Neural progenitor cell (in vitro differentiated cells): Measurements from ENCODE around the gene SCYGR5.

ENCODE experiments used
- EZH2 ChIP-seq: fragments of 200-600 bp; sonication (generic); IDR thresholded peaks from 2 replicates; pipeline ENCODE4 v1.6.1; 2017; ENCODE audit warnings: antibody characterized with exemption, mild to moderate bottlenecking, moderate library complexity
- EZH2phosphoT487 ChIP-seq: fragments of 200-600 bp; sonication (generic); IDR thresholded peaks from 2 replicates; pipeline ENCODE4 v1.6.1; 2017; ENCODE audit warnings: antibody characterized with exemption
- TF ChIP-seq, protein P1 (sequence below): fragments of 200-600 bp; sonication (generic); IDR thresholded peaks from 2 replicates; pipeline ENCODE4 v1.5.1; 2017; ENCODE audit warnings: antibody characterized with exemption, mild to moderate bottlenecking

DNA sequence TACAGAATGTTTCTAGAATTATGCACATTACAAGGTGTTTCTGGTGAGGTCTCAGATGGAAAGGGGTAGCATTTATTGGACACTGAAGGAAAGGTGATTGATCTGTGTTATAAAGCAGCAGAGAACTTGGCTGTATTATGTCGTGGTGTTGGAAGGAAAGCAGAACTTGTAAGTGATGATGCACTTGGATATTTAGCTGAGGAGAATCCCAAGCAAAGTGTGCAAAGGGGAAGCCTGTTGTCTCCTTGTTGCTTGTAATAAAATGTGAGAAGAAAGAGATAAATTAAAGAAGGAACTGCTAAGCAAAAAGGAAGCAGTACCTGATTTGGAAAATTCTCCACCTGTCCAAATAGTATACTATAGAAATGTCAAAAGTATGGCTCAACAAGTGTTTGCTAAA, 12.2 kb upstream of the SCYGR5 start:
- TF ChIP-seq, protein P1, sequence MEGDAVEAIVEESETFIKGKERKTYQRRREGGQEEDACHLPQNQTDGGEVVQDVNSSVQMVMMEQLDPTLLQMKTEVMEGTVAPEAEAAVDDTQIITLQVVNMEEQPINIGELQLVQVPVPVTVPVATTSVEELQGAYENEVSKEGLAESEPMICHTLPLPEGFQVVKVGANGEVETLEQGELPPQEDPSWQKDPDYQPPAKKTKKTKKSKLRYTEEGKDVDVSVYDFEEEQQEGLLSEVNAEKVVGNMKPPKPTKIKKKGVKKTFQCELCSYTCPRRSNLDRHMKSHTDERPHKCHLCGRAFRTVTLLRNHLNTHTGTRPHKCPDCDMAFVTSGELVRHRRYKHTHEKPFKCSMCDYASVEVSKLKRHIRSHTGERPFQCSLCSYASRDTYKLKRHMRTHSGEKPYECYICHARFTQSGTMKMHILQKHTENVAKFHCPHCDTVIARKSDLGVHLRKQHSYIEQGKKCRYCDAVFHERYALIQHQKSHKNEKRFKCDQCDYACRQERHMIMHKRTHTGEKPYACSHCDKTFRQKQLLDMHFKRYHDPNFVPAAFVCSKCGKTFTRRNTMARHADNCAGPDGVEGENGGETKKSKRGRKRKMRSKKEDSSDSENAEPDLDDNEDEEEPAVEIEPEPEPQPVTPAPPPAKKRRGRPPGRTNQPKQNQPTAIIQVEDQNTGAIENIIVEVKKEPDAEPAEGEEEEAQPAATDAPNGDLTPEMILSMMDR = no peak
- TF ChIP-seq EZH2phosphoT487 (no peak), EZH2 (no peak)
